Left hindlimb (tissue), 1 donor: ENCODE results near the gene PIGS.
A peak's percentile ranks its signal among the peaks of the same experiment; 100 is the strongest.
"Not testable (repeated sequence)": the region's sequence is repeated elsewhere in the genome, so short reads cannot be mapped to it uniquely, and the experiment has no call there.

Source experiments
- DNase-seq: peaks from one replicate; pipeline ENCODE4 v3.0.0-alpha.2; 2018

Gene PIGS

DNA sequence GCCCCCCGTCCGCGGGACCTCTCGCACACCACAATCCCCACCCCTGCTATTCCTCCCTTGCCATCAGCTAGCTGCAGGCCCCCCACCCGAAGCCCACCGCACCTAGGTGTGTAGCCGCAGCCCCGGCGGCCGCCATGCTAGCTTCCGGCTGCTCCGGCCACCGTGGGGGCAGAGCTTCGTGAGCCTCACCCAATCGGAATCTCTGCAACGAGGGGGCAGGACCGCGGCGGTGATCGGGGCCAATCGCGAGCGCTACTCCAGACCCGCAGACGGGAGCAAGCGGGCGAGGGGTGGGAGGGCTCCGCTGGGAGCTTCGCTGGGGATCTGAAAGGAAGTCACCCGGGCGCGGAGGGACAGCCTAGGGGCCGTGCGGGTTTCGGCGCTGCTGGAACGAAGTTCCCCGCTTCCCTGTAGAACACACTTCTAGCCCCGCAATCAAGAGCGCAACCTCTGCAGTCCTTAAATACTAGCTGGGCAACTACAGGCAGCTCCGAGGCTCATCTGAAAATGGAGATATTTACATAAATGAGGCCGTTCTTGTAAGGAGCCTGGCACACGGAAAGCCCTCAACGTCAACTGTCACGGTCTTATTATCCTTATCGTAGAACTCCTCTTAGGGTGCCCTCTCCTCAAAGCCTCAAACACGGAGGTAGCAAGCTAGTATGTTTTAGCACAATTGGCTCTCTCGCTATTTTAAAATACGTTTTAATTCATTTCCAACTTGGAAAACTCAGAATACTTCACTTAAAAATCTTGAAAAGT is at the start of gene PIGS:
TSS of gene PIGS (minus strand) at position 164 of the 762 bp plus-strand sequence. CDS start at position 136, 28 bp downstream.
- peak; percentile 94 for DNase-seq

DNA sequence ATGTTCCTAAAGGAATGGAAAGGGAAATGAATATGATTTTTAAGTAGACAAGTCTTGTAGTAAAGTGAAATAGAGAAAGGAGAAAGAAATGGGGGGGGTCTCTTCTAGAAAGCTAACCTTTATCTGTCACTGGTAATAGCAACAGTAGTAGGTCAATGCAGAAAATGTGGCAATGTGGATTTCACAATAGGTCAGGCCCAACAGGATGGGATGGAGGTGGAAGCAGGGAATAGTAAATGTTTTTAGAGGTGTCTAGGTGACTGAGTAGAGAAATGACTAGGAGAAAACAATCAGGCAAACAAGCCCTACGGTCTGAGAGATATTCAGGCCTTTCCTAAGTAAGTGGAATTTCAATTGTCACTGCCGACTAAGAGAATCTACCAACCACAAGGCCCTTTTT is 48.7 kb upstream of the PIGS start:
- DNase-seq, result no peak

DNA sequence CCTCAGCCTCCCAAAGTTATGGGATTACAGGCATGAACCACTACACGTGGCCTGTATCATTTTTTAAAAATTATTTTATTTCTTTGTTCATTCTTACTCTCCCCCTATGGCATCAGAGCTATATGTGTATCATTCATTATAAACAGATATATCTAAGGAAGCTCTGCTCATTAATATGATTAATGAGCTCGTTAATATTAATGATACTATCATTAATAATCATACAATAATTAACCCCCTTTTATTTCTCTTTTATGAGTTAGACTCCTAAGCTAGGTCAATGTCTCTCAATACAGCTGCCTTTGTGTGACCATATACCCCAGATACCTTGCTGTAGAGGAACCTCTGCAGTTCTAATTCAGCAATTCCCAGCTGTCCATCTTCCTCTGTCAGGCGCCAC is 47.1 kb upstream of the PIGS start:
- no peak for DNase-seq

DNA sequence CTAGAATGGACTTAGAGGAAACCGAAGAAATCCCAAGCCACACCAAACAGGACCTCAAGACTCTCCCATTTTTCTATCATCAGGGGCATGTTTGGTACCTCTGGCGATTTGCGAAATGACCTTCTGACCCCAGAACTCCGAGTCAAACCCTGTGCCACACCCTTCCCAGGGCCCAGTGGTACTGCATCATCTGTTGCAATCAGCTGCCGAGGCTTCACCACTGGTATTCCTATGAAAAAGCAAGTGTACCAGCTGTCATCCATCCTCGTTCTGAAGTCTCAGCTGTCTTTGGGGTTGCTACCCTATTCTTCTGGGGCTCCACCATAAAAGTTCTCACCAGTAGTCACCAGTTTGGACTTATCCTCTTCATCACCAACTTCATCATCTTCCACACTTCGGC is 45.0 kb upstream of the PIGS start:
- DNase-seq, result no peak

DNA sequence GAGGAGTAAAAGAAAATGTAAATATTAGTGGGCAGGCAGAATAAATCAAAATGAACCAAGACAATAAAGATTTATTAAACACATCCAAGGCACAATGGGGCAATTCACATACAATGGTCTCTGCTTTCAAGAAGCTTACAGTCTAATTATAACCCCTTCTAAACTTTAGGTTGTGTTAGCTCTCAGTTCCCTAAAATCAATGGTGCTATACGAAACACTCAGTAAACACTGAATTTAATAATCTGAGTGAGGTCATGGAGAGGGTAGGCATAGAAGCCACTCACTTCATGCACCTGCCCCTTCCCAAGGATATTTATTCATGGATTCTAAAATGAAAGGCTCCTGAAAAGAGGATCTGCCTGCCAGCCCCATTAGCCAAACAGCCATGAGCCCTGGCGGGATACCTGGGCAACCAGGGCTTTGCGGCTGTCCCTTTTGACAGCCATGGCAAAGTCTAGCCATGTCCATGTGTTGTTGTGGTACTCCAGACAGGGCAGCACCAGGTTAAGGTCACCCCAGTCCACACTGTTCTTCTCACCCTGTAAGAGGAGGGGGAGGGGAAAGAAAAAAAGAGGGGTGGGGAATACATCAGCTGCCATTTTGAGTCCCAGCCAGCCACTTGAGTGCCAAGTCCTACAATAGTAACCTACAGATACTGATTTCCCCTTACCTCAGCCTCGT is 44.1 kb upstream of the PIGS start:
- no peak for DNase-seq

DNA sequence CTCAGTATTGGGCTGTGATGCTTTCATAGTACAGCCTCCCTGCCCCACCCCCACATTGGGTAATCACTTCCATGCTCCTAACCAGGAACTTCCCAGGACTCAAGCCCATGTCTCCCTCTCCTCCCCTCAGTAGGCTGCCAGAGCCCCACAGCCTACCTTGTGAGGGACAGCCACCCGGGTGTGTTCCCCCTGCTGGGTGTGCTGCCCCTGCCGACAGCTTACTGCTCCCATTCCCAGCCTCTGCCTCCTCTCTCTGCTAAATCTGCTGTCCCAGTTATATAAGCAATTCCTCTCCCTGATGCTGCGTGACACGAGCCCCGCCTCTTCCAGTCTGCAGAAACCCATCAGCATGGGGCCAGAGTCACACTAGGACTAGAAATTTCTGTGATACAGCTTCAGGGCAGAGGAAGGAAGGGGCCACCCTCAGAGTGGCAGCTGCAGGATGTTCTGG is 42.6 kb upstream of the PIGS start, which contains the start of gene RSKR:
TSS of gene RSKR (minus strand) at position 255 of the 451 bp plus-strand sequence. CDS start at position 231, 24 bp downstream.
- DNase-seq, result no peak

DNA sequence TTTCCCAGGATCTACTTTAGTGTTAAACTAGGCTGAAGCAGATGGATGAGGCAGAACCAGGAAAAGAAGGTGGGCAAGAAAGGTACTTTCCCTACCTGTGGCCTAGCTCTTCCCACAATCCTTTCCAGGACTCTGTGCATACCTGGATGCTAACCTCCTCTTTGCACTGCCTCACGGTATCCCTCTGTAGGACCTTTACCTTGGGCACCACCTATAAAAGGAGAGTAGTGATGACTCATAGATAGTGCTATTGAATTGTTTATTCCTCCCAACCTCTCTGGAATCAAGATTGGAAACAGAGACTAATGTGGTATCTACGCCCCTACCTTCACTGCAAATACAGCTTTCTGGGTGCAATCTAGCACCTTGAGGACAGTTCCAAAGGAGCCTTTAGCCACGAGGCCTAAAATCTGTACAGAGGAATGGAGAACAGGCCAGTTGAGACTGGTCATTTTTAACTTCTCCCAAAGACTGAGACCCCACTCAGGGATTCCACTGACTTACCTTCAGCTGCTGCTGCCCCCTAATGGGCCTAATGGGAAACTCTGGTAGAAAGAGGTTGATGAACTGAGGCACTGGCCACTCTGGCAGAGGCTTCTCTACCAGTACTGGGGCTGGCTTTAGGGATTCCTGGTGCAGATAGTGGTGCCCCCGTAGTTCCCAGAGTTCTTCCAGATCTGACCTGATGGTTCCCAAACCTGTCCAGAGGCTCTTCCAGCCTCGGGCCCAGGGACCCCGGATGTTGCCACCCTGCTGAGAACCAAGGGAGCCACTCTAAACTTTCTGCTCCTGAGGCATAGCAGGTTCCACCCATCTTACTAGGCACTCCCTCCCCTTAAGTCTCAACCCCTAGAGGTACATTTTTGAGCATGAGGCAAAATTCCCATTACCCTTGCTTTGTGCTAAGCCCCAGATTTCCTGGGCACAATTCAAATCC is 41.9 kb upstream of the PIGS start:
- no peak for DNase-seq

DNA sequence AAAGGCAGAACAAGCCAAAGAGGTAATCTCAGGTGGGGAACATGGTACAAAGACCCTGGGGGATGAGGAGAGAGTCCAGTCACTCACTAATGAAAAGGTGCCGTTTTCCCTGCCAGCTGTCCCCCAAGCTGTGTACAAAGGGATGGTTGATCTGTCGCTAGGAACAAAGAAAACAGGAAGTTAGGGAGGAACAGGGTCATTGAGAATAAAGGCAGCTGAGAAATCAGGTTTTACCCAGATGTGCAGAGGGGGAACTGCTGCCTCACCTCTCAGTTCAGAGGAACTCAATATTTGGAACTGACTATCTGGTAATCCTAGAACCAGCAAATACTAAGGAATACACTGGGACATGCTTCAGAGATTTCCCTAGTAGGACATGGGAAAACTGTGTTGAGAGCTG is 41.2 kb upstream of the PIGS start:
- DNase-seq, result no peak

DNA sequence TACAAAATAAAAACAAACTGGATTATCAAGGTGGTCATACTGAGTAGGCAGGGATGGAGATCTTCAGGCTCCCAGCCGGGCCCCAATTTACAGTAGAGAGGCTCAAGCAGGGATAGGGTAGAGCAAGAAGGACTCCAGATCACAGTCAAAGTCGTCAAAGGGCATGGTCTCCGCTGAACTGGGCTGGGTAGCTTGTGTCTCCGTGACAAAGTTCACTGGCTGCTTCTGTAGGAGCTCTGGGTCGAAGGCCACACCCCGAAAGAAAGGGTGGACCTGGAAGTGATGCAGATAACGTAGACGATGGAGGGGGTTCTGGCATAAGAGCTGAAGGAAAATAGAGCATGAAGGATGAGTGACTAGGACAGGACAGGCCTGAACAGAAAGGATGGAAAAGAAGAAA is 39.1 kb upstream of the PIGS start:
- DNase-seq, result no peak

DNA sequence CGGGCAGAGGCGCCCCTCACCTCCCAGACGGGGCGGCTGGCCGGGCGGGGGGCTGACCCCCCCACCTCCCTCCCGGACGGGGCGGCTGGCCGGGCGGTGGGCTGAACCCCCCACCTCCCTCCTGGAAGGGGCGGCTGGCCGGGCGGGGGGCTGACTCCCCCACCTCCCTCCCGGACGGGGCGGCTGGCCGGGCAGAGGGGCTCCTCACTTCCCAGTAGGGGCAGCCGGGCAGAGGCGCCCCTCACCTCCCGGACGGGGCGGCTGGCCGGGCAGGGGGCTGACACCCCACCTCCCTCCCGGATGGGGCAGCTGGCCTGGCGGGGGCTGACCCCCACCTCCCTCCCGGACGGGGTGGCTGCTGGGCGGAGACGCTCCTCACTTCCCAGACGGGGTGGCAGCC is 32.7 kb upstream of the PIGS start:
- not testable (repeated sequence) for DNase-seq

DNA sequence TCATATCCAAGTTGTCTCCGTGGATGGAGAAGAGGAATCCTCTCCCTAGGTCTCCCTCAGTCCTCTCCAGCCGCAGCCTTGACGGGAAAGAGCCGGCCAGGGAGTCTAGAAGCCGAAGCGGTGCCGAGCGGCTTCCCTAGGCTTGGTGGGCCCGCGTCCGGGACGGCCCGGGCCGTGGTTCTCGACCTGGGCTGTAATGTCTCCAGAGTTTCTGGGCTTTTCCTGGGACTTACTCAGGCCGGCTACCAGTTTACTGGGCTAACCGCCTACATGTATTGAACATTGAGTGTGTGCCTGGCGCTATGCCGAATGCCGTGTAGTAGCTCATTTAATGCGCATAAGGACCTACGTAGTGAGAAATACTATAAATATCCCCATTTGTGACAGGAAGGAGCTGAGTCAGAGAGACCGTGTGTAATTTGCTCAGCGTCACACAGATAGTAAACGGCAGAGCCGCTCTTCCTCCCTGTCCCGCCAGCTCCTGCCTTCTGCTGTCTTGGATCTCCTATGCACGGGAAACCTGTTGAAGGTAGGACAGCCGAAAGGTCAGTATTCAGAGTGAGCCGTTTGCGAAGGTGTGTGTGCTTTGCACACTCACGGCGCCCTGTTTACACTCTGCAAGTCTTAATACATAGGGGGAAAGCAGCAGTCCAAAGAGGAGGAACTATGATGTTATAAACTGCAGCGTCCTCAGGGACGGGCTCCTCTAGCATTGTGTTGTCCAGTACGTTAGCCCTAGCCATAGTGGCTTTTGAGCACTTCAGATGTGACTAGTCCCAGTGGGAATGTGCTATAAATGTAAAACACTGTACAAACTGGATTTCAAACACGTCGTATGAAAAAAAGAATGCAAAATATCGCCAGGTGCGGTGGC is 28.2 kb upstream of the PIGS start:
- DNase-seq, result peak; percentile 74

DNA sequence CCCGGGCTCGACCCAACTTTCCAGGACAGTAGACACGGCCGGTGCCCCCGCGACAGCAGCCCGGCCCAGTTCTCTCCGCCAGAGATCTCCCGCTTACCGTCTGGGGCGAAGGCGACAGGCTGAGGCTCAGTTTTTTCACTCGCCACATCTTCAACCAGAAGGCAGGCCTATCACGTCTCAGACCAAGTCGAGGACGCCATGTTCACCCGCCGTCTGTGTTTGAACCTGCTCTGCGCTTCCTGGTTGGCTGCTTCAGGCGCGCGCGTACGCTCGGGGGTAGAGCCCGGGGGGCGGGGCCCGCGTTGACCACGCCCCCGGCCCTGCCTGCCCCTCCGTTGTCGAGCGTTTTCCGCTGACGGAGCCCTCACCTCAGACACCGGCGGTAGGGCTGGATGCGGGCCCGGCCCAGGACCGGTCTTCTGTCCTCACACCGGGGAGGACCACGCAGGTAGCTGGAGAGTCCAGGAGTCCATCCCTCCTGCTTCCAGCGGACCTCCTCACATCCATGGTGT is 27.5 kb upstream of the PIGS start, which contains the start of gene SPAG5:
TSS of gene SPAG5 (minus strand) at position 227 of the 512 bp plus-strand sequence. CDS start at position 148, 79 bp downstream.
- DNase-seq, result peak; percentile 95

DNA sequence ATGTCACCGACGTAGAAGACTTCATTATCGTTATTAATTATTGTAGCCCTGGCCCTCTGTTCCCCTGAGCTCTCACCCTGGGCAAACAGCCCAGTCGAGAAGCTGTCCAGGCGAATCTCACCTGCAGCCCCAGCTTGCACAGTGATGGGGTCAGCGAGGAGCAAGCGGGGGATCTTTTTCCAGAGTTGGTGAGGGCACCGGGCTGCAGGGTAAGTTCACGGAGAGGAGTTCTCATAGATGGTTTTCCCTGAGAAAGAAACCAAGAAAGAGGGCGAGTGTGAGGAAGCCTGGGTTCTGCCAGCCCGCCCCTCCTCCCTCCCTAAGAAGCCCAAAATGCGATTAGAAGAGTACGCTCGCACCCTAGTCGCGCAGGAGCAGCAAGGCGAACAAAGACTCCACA is 27.1 kb upstream of the PIGS start:
- no peak for DNase-seq

DNA sequence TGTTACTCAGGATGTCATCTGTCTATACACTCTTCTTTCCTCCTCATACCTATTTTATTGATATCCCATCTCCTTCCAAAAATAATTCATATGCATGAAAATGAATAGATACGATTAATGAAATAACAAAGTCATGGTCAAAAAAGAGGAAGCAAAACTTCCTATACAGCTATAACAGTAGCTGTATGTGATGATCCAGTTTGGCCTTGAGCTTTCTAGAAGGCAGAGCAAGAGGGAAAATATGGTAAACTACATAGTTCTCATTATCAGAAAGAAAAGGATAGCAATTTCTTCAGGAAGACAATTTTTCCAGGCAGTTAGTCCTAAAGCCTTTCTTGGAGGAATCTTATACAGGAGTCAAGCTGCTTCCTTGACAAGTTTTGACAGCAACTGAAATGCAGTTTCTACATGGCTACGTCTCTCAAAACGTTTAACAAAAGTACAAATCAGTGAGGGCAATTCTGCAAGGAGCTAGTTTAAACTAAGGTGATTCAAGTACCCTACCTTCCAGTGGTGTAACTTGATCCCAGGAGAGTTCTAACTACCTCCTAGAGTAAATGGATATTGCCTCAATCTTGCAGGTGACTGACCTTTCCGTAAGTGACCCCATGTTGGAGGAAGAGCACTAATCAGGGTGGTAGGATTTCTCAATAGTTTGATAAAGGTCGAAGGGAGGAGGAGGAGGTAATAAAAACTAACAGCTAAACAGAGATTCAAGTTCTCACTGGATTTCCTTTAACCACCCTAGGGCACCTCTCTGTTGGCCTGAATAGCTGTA is 26.5 kb upstream of the PIGS start:
- no peak for DNase-seq

DNA sequence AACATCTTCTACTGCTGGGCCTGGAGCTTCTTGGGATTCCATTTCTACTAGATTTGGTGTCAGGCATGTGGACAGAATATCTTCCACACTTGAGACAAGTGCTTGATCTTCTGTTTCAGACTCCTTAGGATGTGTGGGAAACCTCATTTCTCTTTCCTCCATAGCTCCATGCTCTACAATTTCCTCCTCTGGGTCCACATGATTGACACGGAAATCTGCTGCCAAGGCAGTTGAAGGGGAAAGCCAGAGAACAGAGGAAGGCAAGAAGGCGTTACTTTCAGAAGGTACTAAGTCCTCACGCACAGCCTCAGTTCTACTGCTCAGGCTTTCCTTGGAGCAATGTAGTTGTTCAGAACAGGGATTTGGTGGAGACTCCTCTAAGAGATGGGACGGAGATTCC is 20.9 kb upstream of the PIGS start:
- DNase-seq, result no peak

DNA sequence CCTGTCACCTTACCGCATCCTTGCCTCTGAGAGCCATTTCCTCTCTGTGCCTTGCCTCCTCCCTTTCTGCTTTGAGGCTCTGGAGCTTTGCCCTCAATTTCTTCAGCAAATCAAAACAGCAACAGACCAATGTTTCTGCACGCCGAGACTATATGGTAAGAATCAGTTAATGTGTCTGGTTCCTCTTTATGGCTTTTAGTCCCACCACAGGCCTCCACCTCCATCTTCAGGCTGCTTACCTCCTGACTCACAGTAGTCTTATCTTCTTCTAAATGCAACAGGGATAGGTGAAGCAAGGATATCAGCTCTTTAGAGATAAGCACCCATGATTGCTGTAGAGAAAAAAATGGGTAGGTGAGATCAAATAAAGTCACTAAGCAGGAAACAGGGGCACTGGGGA is 14.5 kb upstream of the PIGS start:
- no peak for DNase-seq

DNA sequence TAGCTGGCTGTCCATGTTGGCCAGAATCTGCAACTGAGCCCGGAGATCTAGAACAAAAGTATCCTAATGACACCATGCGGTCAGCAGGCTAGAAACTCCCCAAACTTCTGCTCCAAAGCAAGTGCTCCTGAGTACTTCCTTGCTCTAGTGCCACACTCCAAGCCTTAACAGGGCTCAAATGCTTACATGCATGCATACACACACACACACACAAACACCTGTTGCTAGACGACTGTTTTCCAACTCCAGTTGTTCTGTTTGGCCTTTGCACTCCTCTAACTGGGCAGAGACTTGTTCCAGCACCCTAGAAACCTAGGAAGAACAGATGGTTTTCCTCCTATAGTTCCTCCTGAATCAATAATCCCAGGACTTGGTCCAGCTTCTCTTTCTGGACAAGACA is 13.1 kb upstream of the PIGS start:
- DNase-seq, result no peak

DNA sequence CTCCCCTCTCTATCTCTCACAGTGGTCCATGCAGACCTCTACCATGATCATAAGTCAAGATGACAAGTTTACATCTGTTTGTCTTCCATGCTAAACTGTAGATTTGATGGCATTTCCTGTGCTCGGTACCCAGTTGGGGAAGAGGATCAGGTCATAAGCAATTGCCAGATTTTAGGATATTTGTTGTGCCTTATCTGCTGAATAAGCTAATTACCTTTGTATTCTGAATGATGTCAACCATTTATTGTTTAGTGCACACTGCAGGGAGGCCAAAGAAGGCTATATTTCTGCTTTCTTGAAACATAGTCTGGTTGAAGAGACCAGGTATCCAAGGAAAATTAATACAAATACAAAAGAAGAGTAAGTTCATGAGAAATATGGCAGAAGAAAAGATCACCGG is 11.2 kb upstream of the PIGS start:
- DNase-seq, result no peak

DNA sequence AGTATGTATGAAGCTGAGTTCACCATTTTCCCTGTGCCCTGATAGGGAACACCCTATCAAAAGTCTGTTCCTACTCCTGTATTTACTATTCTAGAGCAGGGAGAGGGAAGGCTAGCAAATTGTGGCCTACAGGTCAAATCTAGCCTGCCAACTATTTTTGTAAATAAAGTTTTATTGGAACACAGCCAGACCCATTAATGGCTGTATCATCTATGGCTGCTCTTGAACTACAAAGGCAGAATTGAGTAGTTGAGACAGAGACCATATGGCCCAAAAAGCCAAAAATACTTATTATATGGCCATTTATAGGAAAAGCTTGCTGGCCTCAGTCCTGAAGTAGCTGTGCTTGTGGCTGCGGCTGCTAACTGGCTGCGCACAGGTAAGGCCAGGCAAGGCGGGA is 9.6 kb upstream of the PIGS start:
- DNase-seq, result no peak

DNA sequence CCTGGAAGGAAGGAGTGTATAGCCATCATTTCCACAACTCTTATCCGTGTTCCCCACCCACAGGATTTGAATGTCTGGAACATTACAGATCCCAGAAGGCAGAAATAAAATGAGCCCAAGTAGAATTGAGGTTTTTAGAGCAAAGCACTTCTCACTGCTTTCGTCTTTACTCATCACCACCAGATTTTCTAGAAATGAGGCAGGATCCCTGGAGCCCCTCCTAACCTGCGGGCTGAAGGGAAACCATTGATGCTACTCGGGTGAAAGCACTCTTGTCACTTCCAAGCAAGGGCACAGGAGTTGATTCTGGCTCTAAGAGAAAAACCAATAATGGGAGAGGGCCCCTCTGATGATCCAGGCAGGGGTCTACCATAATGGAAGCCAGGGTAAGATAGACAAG is 8.2 kb upstream of the PIGS start:
- DNase-seq, result no peak
